Muscle of leg (tissue), 16 donors: ENCODE measurements around the gene ZSWIM1. TPM values are rescaled to one million over a fixed set of nuclear protein-coding genes. Genes with fewer than 3 reads are reported as not detected.

Experiments
- DNase-seq: peaks from one replicate; pipeline ENCODE4 v3.0.0; 2013
- H3K27ac ChIP-seq: one replicate; pipeline ENCODE4 v1.5.1; 2013; ENCODE audit warnings: mild to moderate bottlenecking, low read length, control low read depth
- H3K27me3 ChIP-seq: one replicate; pipeline ENCODE4 v1.6.1; 2013; ENCODE audit warnings: low read length; ENCODE audit not compliant: control insufficient read depth, insufficient read depth
- H3K36me3 ChIP-seq: one replicate; pipeline ENCODE4 v1.6.1; 2013; ENCODE audit warnings: low read length; ENCODE audit not compliant: control insufficient read depth, insufficient read depth
- H3K4me1 ChIP-seq: one replicate; pipeline ENCODE4 v1.6.1; 2013; ENCODE audit warnings: low read length; ENCODE audit not compliant: control insufficient read depth, insufficient read depth
- H3K4me3 ChIP-seq: one replicate; pipeline ENCODE4 v1.5.1; 2013; ENCODE audit warnings: low read length, control low read depth
- H3K9me3 ChIP-seq: replicated peaks from 2 replicates; pipeline ENCODE4 v1.6.1; 2013; ENCODE audit warnings: low read depth, low read length; ENCODE audit not compliant: control insufficient read depth
- WGBS: methylation state at CpG from one replicate; pipeline ENCODE4 v1.1.5; 2013; ENCODE audit warnings: missing lambda C conversion rate; ENCODE audit not compliant: insufficient coverage; 5-methylcytosine and 5-hydroxymethylcytosine counted together
- long read RNA-seq, 11 donors: transcript quantifications; one replicate each; lab custom pipeline, GENCODE V29; 2026
- polyA plus RNA-seq, 8 donors: library from polyadenylated mRNA; unstranded; fragments of 120-200 nt; gene quantifications; one replicate each; pipeline versions ENCODE4 v1.2.1 to v1.2.3, GENCODE V29; 2013; ENCODE audit warnings: inconsistent platforms in 1 of 8, low replicate concordance in 1 of 8; ENCODE audit not compliant: insufficient read length in 8 of 8, insufficient read depth in 1 of 8
- total RNA-seq: library from RNA; stranded (reverse); fragments of 120-200 nt; gene quantifications from one replicate; pipeline ENCODE4 v1.2.4, GENCODE V29; 2013

The ZSWIM1 gene
- total RNA-seq (5.1 TPM), polyA plus RNA-seq (10 to 100 TPM in 4 of 8 donors, 1 to 10 TPM in 4; 8.1 to 12.3 (median 9.8) TPM)
- long read RNA-seq, donor 1, result 0 reads
- long read RNA-seq, donor 2, result 0 reads
- long read RNA-seq, donor 3, result 0 reads
- long read RNA-seq, donor 4, partial matches to known transcripts, result 10 of 13 reads
- long read RNA-seq, donor 4, other reads (novel, unspliced or antisense), result 0 of 13 reads
- long read RNA-seq, donor 5, result 0 reads
- long read RNA-seq, donor 6, partial matches to known transcripts, result 0 of 1 reads
- long read RNA-seq, donor 6, other reads (novel, unspliced or antisense), result 0 of 1 reads
- long read RNA-seq, donor 7, partial matches to known transcripts, result 0 of 1 reads
- long read RNA-seq, donor 7, other reads (novel, unspliced or antisense), result 0 of 1 reads
- long read RNA-seq, donor 8, result 0 reads
- long read RNA-seq, donor 9, partial matches to known transcripts, result 15 of 16 reads
- long read RNA-seq, donor 9, other reads (novel, unspliced or antisense), result 0 of 16 reads
- long read RNA-seq, donor 10, partial matches to known transcripts, result 26 of 27 reads
- long read RNA-seq, donor 10, other reads (novel, unspliced or antisense), result 0 of 27 reads
- long read RNA-seq, donor 11, partial matches to known transcripts, result 5 of 8 reads
- long read RNA-seq, donor 11, other reads (novel, unspliced or antisense), result 0 of 8 reads

DNA sequence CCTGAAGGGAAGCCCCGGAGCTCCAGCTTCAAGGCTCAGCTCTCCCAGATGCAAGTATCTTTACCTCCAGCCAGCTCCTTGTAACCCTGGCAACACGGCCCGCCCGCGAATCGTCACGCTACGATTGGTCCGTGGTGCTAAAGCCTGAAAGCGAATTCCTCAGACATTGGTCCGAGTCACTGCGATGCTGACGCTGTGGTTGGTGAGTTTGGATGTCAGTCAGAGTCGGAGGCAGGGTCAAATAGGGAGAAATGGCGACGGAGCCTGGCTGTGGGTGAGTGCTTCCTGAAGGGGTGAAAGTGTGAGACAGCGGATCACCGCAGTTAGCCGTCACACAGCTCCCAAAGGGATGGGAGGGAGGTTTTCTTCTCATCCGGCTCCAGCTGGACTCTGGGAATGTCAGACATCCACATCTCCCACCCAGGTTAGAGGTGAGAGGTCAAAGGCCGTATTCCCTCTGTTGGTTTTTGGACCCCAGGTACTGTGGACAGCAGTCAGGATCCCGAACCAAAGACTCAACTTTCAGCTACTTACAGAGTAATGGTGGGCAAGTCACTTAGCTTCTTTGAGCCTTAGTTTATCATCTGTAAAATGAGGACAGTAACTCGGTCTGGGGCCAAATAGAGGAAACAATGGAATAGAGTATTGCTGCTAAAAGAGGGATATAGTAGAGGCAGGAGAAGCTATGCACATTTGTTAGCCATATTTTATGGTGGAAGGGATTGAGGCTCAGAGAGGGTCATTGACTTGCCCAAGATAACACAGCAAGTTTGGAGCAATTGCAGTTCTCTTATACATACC, at the start of gene ZSWIM1:
Gene ZSWIM1, plus strand, starts transcription at position 240 of the 801 bp plus-strand sequence. CDS start 1,366 bp downstream, outside the sequence.
- no peaks in the 10 kb centered on the region for H3K9me3 ChIP-seq
- H3K4me1 ChIP-seq, result peaks cover 6% of the 10 kb centered on the region

DNA sequence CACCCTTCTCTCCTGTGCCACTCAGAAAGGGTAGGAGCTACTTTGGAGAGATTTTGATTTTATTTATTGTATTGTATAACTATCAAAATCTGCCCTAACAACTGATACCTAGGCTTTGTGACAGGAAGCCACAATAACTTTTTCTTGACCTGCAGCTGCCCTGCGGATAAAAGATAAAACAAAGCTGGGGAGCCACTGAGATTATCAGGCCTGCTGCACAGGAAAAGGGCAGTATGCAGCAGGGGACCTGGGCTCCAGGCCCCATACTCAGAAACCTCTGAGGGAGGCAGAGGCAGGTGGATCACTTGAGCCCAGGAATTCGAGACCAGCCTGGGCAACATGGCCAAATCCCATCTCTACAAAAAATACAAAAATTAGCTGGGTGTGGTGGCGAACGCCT, 48.4 kb upstream of the ZSWIM1 start:
- H3K27ac ChIP-seq, result peak overlapping the region; percentile 94
- no peaks in the 10 kb centered on the region for H3K27me3 ChIP-seq
- no peaks in the 10 kb centered on the region for H3K9me3 ChIP-seq
- peaks cover 53% of the 10 kb centered on the region for H3K4me1 ChIP-seq
- DNase-seq, result no peak
- no peak overlapping the region for H3K4me3 ChIP-seq
- H3K36me3 ChIP-seq, result peaks cover 20% of the 10 kb centered on the region
- WGBS, result 60% methylated on average over 1 of the region's 4 CpGs

More for the DNA sequence above, at the start of gene ZSWIM1:
- H3K4me3 ChIP-seq, result peak within 1 kb of the TSS; percentile 75
- H3K27me3 ChIP-seq, result no peaks in the 10 kb centered on the region
- H3K27ac ChIP-seq, result peak within 1 kb of the TSS; percentile 88
- WGBS, result under 1% methylated on average over 17 of the region's 23 CpGs
- peaks cover 46% of the 10 kb centered on the region for H3K36me3 ChIP-seq
- DNase-seq, result peak; percentile 100

DNA sequence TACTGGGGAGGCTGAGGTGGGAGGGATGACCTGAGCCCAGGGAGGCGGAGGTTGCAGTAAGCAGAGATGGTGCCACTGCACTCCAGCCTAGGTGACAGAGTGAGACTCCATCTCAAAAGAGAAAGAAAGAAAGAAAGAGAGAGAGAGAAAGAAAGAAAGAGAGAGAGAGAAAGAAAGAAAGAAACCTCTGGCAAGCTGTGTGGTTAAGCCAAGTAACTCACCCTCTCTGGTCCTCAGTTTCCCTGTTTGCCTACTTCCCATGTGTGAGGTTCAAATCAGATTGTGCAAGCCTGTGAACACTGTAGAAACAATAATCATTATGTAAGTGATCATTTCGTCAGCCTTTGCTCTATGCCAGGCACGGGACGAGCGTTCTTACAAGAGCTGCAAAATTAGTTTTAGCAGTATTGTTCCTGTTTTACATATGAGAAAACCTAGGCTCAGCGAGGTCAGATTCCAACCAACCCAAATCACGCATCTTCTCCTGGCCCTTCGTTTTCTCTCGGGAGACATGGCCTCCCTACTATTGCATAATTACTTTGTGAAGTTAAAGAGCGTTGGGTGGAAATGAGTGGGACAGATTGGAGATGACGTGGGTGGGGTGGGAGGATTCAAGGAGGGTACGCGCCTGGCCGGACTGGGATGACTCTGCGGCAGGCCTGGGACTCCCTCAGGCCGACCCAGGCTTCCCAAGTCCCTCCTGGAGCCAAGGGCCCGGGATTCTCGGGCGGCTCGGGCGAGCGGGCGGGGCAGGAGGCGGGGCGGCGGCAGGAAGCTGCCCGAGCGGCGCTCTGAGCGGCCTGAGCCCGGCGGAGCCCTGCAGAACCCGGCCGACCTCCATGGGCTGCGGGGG, 47.8 kb upstream of the ZSWIM1 start, which contains the start of gene SNX21:
Gene SNX21, plus strand, starts transcription at position 770 of the 853 bp plus-strand sequence. CDS start 121 bp downstream, outside the sequence.
- peak within 1 kb of the TSS; percentile 61 for H3K4me3 ChIP-seq
- peak within 1 kb of the TSS; percentile 94 for H3K27ac ChIP-seq
- H3K9me3 ChIP-seq, result no peaks in the 10 kb centered on the region
- WGBS, result 5% methylated on average over 25 of the region's 35 CpGs
- H3K27me3 ChIP-seq, result no peaks in the 10 kb centered on the region
- DNase-seq, result peak; percentile 91
- peaks cover 49% of the 10 kb centered on the region for H3K4me1 ChIP-seq
- H3K36me3 ChIP-seq, result peaks cover 20% of the 10 kb centered on the region

DNA sequence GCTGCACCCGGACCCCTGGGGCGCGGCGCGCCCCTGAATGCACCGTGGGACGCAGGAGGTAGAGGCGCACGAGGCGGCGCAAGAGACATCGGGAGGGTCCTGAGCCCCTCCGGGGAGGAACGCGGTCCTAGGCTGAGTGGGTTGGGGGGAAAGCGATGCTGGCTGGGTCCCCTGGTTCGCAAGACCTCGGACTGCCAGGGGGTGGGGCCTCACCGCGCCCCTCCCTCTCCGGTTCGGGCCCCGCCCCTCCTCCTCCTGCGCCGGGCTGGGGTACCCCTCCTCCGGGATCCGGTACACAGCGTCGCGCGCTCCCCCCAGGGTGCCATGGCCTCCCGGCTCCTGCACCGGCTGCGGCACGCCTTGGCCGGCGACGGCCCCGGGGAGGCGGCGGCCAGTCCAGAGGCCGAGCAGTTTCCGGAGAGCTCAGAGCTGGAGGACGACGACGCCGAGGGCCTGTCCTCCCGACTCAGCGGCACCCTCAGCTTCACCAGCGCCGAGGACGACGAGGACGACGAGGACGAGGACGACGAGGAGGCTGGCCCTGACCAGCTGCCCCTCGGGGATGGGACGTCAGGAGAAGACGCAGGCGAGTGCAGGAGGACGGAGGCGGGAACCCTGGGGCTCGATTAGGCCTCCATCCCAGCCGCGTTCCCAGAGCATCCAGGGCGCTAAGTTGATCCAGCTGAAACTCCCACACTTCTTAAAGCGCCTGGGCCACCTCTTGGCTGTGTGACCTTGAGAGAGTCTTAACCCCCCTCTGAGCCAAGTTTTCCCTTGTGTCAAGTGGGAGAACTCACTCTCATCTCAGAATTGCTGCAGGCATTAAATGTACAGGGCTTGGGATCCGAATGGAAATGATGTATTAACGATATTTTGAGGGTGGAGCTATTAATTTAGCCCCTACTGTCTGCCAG, 46.9 kb upstream of the ZSWIM1 start:
- H3K27ac ChIP-seq, result peak overlapping the region; percentile 94
- WGBS, result 1% methylated on average over 68 of the region's 71 CpGs
- peak overlapping the region; percentile 61 for H3K4me3 ChIP-seq
- no peaks in the 10 kb centered on the region for H3K27me3 ChIP-seq
- peak; percentile 89 for DNase-seq
- H3K9me3 ChIP-seq, result no peaks in the 10 kb centered on the region
- H3K4me1 ChIP-seq, result peaks cover 40% of the 10 kb centered on the region
- H3K36me3 ChIP-seq, result peaks cover 20% of the 10 kb centered on the region

DNA sequence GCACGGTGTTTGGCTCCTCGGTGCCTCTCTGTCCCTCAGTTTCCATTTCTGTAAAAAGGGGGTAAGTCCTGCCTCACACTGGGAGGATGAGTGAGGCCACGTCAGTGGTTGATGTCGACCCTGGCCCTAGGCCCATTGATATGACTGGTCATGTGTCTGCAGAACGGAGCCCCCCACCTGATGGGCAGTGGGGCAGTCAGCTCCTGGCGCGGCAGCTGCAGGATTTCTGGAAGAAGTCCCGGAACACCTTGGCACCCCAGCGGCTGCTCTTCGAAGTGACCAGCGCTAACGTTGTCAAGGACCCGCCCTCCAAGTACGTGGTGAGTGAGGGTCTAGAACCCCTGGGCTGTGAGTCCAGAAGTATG, 46.2 kb upstream of the ZSWIM1 start:
- Histone ChIP-seq H3K27ac (peak overlapping the region; percentile 94), H3K4me1 (peaks cover 36% of the 10 kb centered on the region), H3K4me3 (peak overlapping the region; percentile 61), H3K27me3 (no peaks in the 10 kb centered on the region), H3K9me3 (no peaks in the 10 kb centered on the region), H3K36me3 (peaks cover 20% of the 10 kb centered on the region)
- WGBS, result 76% methylated on average over 12 of the region's 14 CpGs
- DNase-seq, result no peak

DNA sequence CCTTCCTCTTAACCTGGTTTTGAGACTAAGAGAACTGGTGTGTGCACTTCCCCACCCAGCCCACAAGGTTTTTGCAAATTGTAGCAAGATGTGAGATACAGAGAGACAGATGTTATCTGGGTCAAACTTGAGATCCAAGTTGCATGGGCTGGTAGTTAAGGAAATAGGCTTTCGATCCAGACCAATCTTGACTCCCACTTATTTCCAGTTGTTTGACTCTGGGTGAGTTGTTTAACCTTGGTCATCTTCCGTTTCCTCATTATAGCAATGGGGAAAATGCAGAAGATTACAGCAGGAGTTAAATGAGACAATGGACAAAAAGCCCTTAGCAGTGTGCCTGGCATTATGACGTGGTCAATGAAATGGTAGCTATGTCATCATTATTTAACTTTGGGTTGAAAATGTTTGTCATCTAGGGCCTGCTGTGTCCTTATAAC, 45.7 kb upstream of the ZSWIM1 start:
- Histone ChIP-seq H3K27ac (peak overlapping the region; percentile 59), H3K4me3 (peak overlapping the region; percentile 5), H3K4me1 (peaks cover 32% of the 10 kb centered on the region), H3K36me3 (peaks cover 25% of the 10 kb centered on the region), H3K9me3 (no peaks in the 10 kb centered on the region), H3K27me3 (no peaks in the 10 kb centered on the region)
- WGBS, result 80% methylated on average over 1 of the region's 3 CpGs
- DNase-seq, result no peak

DNA sequence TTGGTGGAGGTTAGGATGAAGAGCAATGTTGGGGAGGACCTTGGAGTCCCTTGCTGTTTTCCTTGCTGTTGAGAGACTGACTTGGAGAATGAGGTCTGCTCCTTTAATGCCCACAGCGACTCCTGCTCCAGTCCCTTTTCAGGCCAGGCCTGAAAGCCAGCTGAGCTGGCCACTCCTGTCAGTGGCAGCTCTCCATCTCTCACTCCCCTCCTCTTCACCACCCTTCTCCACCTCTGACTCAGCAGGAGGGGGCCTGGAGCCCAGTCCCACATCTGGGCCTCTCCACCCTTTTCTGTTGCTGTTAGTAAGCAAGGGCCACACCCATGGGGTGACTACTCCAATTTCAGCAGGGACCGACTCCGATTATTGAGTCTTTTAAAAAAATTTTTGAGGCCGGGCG, 45.2 kb upstream of the ZSWIM1 start:
- Histone ChIP-seq H3K9me3 (no peaks in the 10 kb centered on the region), H3K4me3 (peak overlapping the region; percentile 5), H3K4me1 (peaks cover 32% of the 10 kb centered on the region), H3K36me3 (peaks cover 29% of the 10 kb centered on the region), H3K27me3 (no peaks in the 10 kb centered on the region), H3K27ac (peak overlapping the region; percentile 59)
- peak; percentile 68 for DNase-seq
- WGBS, result 33% methylated on average over 4 of the region's 5 CpGs

DNA sequence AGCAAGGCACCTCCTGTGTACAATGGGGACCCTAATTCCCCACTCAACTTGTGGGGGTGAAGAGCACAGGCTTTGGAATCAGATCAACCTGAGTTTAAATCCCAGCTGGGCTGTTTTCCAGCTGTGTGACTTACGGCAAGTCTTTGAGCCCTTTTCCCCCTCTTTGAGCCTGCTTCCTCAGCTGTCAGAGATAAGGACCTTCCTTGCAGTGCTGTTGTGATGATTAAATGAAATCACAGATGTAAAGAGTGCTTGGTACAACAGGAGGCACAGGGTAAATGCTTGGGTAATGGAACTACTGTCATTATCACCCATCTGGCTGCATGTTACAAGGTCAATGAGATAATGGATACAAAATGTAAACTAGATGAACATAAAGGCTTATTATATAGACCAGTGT, 44.2 kb upstream of the ZSWIM1 start:
- no peaks in the 10 kb centered on the region for H3K27me3 ChIP-seq
- no peak overlapping the region for H3K4me3 ChIP-seq
- H3K36me3 ChIP-seq, result peaks cover 39% of the 10 kb centered on the region
- no peak for DNase-seq
- H3K27ac ChIP-seq, result no peak overlapping the region
- 20% methylated on average over 1 of the region's 1 CpG for WGBS
- no peaks in the 10 kb centered on the region for H3K9me3 ChIP-seq
- H3K4me1 ChIP-seq, result peaks cover 41% of the 10 kb centered on the region
